ENCODE measurements around the gene GLIS2.

Gene GLIS2

DNA sequence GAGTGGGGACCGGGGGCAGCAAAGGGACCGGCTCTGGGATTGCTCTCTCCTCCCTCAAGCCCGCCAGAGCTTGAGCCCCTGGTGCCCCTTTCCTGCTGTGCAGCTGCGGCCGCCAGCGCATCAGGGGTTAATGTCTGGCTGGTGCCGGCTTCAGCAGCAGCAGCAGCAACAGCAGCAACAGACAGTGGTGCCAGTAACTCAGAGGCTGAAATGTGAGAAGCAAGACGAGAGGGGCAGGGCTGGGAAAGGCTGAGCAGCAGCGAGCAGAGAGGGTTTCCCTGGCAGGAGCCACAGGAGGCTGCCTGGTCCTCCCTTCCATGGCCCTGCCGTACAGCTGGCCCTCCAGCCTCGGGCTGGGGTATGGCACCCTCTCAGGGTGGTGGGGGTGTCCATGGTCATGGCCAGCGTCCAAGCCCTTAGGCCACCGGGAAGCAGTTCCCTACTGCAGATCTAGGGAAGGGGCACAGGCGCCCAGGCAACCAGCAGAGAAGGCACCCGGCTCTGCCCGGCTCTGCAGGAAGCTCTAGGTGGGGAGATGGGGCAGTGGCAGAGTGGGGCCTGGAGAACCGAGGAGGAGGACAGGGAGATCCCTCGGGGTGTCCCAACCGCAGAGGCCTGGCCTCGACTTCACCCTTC, 21.9 kb upstream of the GLIS2 start:
- TF ChIP-seq, protein P1, sequence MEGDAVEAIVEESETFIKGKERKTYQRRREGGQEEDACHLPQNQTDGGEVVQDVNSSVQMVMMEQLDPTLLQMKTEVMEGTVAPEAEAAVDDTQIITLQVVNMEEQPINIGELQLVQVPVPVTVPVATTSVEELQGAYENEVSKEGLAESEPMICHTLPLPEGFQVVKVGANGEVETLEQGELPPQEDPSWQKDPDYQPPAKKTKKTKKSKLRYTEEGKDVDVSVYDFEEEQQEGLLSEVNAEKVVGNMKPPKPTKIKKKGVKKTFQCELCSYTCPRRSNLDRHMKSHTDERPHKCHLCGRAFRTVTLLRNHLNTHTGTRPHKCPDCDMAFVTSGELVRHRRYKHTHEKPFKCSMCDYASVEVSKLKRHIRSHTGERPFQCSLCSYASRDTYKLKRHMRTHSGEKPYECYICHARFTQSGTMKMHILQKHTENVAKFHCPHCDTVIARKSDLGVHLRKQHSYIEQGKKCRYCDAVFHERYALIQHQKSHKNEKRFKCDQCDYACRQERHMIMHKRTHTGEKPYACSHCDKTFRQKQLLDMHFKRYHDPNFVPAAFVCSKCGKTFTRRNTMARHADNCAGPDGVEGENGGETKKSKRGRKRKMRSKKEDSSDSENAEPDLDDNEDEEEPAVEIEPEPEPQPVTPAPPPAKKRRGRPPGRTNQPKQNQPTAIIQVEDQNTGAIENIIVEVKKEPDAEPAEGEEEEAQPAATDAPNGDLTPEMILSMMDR (IDR thresholded peaks at IDR 0.05; ENCODE audit: control extremely low read depth, extremely low read depth, low read depth, missing control alignments) = no peak
- peak; percentile 8 for DNase-seq (ENCODE audit: extremely low spot score)
- ChIA-PET CTCF (interaction anchor here (0.8 to 2.7 kb wide), 4 partner anchors 10 to 109 kb away, joined by 3 to 8 read pairs (median 4); no protein-coding TSS in a partner anchor), POLR2A (no interaction called here)

DNA sequence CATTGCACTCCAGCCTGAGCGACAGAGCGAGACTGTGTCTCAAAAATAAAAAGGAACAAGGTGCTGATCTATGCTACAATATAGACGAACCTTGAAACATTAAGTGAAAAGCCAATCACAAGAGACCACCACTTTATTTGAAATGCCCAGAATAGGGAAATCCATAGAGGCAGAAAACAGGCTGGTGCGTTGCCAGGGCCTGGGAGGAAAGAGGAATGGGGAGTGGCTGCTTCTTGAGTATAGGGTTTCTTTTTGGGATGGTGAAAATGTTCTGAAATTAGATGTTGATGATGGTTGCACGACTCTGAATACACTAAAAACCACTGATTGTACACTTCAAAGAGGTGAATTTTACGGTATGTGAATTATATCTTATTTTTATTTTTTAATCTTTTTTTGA, 20.3 kb upstream of the GLIS2 start:
- TF ChIP-seq, protein P1 (IDR thresholded peaks at IDR 0.05; ENCODE audit: control extremely low read depth, extremely low read depth, low read depth, missing control alignments) = no peak
- ChIA-PET POLR2A (no interaction called here), CTCF (interaction anchor here (7.2 kb wide), 1 partner anchor 15 kb away, joined by 53 read pairs; no protein-coding TSS in a partner anchor)
- DNase-seq (ENCODE audit: extremely low spot score) = no peak

GRCh38 chr16:4297480-4297879, 18.4 kb upstream of the GLIS2 start:
- ChIA-PET CTCF (interaction anchor here (1.0 to 7.2 kb wide), 8 partner anchors 8 to 106 kb away, joined by 3 to 53 read pairs (median 6); partner anchors contain the start of gene TFAP4), POLR2A (no interaction called here)
- peak; percentile 10 for DNase-seq (ENCODE audit: extremely low spot score)
- TF ChIP-seq, protein P1 (IDR thresholded peaks at IDR 0.05; ENCODE audit: control extremely low read depth, extremely low read depth, low read depth, missing control alignments) = no peak

- DNase-seq (ENCODE audit: extremely low spot score) = no peak
- TF ChIP-seq, protein P1 (IDR thresholded peaks at IDR 0.05; ENCODE audit: control extremely low read depth, extremely low read depth, low read depth, missing control alignments) = no peak
- ChIA-PET CTCF (interaction anchor here (1.7 to 7.2 kb wide), 6 partner anchors 9 to 48 kb away, joined by 4 to 53 read pairs (median 8); partner anchors contain the start of gene TFAP4), POLR2A (no interaction called here)
These were observed 16.9 kb upstream of the GLIS2 start for GRCh38 chr16:4298761-4299522.

DNA sequence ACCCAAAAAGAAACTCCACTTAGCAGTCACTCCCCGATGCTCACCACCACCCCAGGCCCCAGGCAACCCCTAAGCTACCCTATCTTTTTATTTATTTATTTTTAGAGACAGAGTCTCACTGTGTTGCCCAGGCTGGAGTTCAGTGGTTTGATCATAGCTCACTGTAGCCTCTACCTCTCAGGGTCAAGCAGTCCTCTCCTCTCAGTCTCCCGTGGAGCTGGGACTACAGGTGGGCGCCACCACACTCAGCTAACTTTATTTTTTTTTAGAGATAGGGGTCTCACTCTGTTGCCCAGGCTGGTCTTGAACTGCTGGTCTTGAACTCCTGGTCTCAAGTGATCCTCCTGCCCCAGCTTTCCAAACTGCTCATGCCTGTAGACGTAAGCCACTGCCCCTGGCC, 14.7 kb upstream of the GLIS2 start:
- DNase-seq (ENCODE audit: extremely low spot score) = no peak
- ChIA-PET CTCF (interaction anchor here (1.4 to 7.2 kb wide), 3 partner anchors 9 to 47 kb away, joined by 4 to 53 read pairs (median 5); no protein-coding TSS in a partner anchor), POLR2A (no interaction called here)
- TF ChIP-seq, protein P1 (IDR thresholded peaks at IDR 0.05; ENCODE audit: control extremely low read depth, extremely low read depth, low read depth, missing control alignments) = no peak

- DNase-seq (ENCODE audit: extremely low spot score) = no peak
- ChIA-PET CTCF (interaction anchor here (7.2 kb wide), 1 partner anchor 8 kb away, joined by 53 read pairs; no protein-coding TSS in a partner anchor), POLR2A (no interaction called here)
- TF ChIP-seq, protein P1 (IDR thresholded peaks at IDR 0.05; ENCODE audit: control extremely low read depth, extremely low read depth, low read depth, missing control alignments) = no peak
These were observed 13.9 kb upstream of the GLIS2 start for GRCh38 chr16:4301968-4302367.
